ENCODE data around the gene STK32B.
"Not testable (repeated sequence)": the region's sequence is repeated elsewhere in the genome, so short reads cannot be mapped to it uniquely, and the experiment has no call there.

STK32B gene

GRCh38 chr4:5278213-5278612 is 226.9 kb downstream of the STK32B start:
- DNase-seq: no peak

DNA sequence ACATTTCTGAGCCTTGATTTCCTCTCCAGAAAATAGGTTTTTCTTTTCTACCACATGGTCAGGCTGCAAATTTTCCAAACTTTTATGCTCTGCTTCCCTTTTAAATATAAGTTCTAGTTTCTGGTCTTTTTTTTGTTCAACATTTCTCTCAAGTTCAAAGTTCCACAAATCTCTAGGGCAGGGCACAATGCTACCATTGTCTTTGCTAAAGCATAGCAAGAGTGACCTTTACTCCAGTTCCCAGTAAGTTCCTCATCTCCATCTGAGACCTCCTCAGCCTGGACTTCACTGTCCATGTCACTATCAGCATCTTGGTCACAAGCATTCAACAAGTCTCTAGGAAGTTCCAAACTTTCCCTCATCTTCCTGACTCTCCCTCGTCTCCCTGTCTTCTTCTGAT is 228.8 kb downstream of the STK32B start:
- not testable (repeated sequence) for DNase-seq

DNA sequence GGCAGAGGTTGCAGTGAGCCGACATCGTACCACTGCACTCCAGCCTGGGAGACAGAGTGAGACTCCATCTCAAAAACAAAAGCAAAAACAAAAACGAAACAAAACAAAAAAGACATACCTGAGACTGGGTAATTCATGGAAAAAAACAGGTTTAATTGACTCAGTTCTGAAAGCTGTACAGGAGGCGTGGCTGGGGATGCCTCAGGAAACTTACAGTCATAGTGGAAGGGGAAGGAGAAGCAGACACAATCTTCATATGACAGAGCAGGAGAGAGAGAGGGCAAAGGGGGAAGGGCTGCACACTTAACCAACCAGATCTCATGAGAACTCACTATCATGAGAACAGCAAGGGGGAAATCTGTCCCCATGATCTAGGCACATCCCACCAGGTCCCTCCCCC is 229.5 kb downstream of the STK32B start:
- no peak for DNase-seq

- no peak for DNase-seq
These were observed 232.6 kb downstream of the STK32B start for GRCh38 chr4:5283837-5284236.

DNA sequence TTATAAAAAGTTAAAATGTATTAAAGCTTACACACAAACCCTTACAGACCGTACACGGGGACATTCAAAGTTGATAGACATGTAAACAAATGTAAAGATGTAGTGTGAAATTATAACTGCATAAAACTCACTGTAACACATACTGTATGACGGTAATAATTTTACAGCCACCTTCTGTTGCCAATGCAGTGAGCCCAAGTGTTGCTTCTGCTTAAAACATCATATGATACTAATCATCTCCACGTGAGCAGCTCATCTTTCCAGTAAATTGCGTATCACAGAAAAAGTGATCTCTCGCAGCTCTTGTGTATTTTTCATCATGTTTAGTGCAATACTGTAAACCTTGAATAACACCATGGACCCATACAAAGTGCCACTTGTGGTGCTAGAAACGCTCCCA is 233.2 kb downstream of the STK32B start:
- DNase-seq: no peak

GRCh38 chr4:5292101-5292500 is 240.8 kb downstream of the STK32B start:
- no peak for DNase-seq

DNA sequence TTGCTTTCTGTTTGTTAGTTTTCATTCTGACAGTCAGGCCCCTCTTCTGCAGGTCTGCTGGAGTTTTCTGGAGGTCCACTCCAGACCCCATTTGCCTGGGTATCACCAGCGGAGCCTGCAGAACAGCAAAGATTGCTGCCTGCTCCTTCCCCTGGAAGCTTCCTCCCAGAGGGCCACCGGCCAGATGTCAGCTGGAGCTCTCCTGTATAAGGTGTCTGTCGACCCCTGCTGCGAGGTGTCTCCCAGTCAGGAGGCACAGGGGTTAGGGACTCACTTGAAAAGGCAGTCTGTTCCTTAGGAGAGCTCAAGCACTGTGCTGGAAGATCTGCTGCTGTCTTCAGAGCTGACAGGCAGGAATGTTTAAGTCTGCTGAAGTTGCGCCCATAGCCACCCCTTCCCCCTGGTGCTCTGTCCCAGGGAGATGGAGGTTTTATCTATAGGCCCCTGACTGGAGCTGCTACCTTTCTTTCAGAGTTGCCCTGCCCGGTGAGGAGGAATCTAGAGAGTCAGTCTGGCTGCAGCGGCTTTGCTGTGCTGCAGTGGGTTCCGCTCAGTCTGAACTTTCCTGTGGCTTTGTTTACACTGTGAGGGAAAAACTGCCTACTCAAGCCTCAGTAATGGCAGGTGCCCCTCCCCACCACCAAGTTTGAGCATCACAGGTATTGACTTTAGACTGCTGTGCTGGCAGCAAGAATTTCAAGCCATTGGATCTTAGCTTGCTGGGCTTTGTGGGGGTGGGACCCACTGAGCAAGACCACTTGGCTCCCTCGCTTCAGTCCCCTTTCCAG is 246.9 kb downstream of the STK32B start:
- DNase-seq: not testable (repeated sequence)

- no peak for DNase-seq
These were observed 249.0 kb downstream of the STK32B start for GRCh38 chr4:5300283-5300682.

DNA sequence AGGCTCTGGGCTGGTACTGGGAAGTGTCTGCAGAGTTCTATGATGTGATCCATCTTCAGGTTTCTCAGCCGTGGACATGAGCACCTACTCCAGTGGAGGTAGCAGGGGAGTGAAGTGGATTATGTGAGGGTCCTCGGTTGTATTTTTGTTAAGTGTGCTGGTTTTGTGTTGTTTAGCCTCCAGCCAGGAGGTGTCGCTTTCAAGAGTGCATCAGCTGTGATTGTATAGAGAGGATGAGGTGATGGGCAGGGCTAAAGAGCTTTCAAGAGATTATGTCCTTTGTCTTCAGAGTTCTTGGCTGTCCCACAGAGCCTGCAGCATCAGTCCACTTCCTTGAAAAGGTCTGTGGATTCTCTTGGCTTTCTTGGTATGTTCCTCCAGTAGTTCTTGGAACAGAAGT is 256.6 kb downstream of the STK32B start:
- DNase-seq: no peak

- DNase-seq: no peak
These were observed 271.0 kb downstream of the STK32B start for GRCh38 chr4:5322321-5322720.

GRCh38 chr4:5330339-5330989 is 279.2 kb downstream of the STK32B start:
- DNase-seq: no peak

DNA sequence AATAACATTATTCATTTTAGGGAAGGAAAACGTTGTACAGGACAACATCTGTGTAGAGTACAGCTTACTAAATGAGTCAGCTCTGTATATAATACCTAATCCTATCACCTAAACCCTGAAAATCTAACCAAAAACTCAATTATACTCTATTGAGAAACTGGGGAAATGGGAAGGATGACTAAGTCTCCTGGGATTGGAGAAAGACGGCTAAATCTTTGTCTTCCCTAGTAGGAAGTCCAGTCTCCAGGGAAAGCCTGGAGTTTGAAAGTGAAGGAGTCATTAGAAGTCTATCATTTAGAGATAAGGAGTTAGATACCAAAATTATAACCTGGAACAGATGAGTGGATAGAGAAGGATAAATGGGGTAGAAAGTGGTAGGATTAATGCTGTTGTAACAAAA is 286.5 kb downstream of the STK32B start:
- DNase-seq: no peak

DNA sequence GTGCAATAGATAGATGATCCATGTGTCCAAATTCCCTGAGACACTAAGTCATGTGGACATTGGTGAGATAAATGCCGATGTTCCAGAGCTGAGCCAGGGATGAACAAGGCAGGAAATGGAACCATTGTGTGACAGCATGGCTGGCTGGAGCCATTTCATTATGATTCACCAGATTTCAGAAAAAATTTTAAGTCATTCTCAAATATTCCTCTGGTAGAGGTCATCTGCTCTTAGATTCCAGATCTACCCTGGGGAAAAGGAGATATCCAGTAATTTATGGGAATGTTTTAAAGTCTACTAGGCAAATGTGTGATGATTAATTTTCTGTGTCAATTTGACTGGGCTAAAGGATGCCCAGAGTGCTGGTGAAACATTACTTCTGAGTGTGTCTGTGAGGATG is 287.3 kb downstream of the STK32B start:
- no peak for DNase-seq

- no peak for DNase-seq
These were observed 289.7 kb downstream of the STK32B start for GRCh38 chr4:5340991-5341451.

DNA sequence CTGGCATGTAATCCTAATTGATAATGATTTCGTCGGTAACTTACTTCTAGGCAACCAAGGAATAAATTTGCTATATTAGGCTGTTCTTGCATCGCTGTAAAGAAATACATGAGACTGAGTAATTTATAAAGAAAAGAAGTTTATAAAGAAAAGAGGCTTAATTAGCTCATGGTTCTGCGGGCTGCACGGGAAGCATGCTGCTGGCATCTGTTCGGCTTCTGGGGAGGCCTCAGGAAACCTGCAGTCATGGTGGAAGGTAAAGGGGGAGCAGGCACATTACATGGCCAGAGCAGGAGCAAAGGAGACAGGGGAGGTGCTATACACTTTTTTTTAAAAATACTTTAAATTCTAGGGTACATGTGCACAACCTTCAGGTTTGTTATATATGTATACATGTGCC is 290.2 kb downstream of the STK32B start:
- no peak for DNase-seq

DNA sequence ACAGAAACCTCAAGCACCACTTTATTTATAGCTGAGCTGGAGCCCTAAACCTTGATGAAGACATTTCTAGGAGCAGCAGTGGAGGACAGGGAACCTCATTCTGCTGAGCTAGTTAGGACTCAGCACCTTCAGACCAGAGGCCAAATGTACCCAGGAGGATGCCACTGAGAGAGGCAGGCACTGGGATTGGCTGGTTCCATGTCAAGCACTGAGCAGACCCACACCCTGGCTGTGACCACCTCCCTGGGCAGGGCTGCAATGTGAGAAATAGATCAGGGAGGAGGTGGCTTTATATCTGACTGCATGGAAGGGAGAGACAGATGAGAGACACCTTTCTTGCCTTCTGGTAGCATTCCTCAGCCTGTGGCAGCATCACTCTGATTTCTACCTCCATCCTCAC is 304.6 kb downstream of the STK32B start:
- no peak for DNase-seq

- no peak for DNase-seq
These were observed 306.6 kb downstream of the STK32B start for GRCh38 chr4:5357870-5358269.

GRCh38 chr4:5361968-5362367 is 310.7 kb downstream of the STK32B start:
- no peak for DNase-seq

DNA sequence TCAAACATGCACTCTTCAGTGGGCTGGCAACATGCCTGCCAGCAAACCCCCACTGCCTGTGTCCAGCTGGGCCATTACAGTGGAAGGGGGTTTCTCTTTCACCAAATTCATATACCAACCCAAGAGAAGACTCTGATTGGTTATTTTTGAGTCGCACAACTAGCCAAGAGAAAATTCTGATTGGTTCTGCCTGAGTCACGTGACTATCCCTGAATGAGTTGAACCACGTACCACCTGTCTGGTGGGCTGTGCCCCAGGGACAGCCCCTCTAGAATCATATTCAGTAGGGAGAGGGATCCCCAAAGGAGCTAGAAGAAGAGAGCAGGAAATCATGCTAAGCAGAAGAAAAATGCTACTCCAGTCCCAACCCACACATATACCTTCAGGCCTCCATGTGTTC is 313.1 kb downstream of the STK32B start:
- DNase-seq: no peak

- DNase-seq: no peak
These were observed 314.1 kb downstream of the STK32B start for GRCh38 chr4:5365071-5366008.

DNA sequence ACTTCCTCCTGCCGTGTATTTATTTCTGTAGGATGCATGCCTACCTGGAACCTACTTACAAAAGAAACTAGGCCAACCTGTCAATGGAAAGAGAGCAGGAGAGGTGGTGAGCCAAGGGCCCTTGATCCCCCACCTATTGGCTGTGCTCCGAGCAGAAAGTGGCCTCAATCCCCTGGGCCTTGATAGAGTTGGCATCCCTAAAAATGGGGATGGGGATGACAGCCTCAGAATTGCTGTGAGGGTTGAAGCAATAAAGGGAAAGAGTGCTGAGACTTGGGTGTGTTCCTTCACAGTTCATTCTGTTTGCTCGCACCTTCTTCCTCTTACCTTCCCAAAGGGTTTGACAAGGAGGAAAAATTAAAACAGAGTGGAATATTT is 314.7 kb downstream of the STK32B start:
- no peak for DNase-seq

- no peak for DNase-seq
These were observed 315.1 kb downstream of the STK32B start for GRCh38 chr4:5366421-5366820.

DNA sequence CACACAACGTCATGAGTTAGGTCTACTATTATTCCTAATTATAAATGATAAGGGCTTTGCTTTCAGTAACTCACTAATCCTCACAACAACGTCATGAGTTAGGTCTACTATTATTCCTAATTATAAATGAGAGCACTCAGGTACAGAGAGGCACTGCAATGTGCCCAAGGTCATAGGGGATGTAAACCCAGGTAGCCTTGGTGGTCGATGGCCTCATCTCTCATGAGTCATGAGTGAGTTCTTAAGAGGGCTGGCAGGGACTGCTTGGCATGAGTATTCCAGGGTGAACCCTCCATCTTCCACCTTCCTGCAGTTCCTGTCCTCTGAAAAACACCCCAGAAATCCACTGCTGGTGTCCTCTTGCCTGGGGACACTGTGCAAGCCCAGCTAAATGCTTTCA is 317.1 kb downstream of the STK32B start:
- DNase-seq: no peak

DNA sequence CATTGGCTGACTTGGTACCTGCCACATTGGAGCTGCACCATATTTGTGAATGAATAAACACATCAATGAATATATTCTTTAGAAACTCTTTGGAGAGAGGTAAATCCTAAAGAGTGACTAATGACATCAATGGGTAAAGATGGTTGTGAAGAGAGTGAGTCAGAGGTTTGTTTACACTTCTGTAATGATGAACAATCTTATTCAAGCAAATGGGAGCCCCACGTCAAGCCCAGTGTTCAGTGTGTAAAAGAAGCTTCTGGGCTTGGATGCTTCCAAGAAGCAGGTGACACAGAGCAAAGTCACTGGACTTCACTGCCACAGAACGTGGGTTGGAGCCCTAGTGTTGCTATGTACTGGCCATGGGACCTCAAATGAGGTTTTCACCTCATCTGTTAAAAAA is 319.0 kb downstream of the STK32B start:
- DNase-seq: no peak

All from CD4-positive, alpha-beta T cell treated with Interleukin-15 for 1 hour (primary cell).